Upper lobe of left lung (tissue), 6 donors: ENCODE data around the gene NT5C2. TPM values are rescaled to one million over a fixed set of nuclear protein-coding genes. Genes with fewer than 3 reads are reported as not detected.
"Not testable (repeated sequence)": the region's sequence is repeated elsewhere in the genome, so short reads cannot be mapped to it uniquely, and the experiment has no call there.

Experiments used
- ATAC-seq, 2 donors: fragments of 200-7000 bp; cut with Tn5 transposase; one replicate each; pipeline ENCODE4 v1.9.1; 2022; ENCODE audit warnings: mild to moderate bottlenecking in 2 of 2, moderate library complexity in 2 of 2; ENCODE audit not compliant: low FRiP score in 2 of 2
- DNase-seq, 2 donors: peaks; one replicate each; pipeline ENCODE4 v3.0.0-alpha.2; 2019 to 2020
- H3K27ac ChIP-seq, 4 donors: fragments of 200-600 bp; sonication (generic); one replicate each; pipeline ENCODE4 v1.5.1; 2016 to 2019
- H3K27me3 ChIP-seq, 4 donors: fragments of 200-600 bp; sonication (generic); one replicate each; pipeline ENCODE4 v1.5.1; 2017 to 2019
- H3K36me3 ChIP-seq, 4 donors: fragments of 200-600 bp; sonication (generic); one replicate each; pipeline ENCODE4 v1.5.1; 2016 to 2019
- H3K4me1 ChIP-seq, 4 donors: fragments of 200-600 bp; sonication (generic); one replicate each; pipeline ENCODE4 v1.5.1; 2018 to 2019
- H3K4me3 ChIP-seq, 4 donors: fragments of 200-600 bp; sonication (generic); one replicate each; pipeline ENCODE4 v1.5.1; 2017 to 2019; ENCODE audit warnings: mild to moderate bottlenecking in 2 of 4, moderate library complexity in 1 of 4
- H3K9me3 ChIP-seq, 4 donors: fragments of 200-600 bp; sonication (generic); one replicate each; pipeline ENCODE4 v1.5.1; 2018 to 2019
- CTCF ChIP-seq, 6 experiments: fragments of 450-650 bp in 4 of 6; fragments of 200-600 bp in 2 of 6; sonication (generic) in 2 of 6; IDR thresholded peaks; one replicate each; pipeline ENCODE4 v1.5.1; 2016 to 2019; ENCODE audit warnings: antibody characterized with exemption in 6 of 6
- EP300 ChIP-seq, 4 donors: sonication (generic); formaldehyde crosslinking; IDR thresholded peaks; one replicate each; pipeline ENCODE4 v1.5.1; 2017; ENCODE audit warnings: antibody characterized with exemption in 4 of 4, control low read depth in 2 of 4
- POLR2A ChIP-seq, 4 donors: fragments of 450-650 bp; IDR thresholded peaks; one replicate each; pipeline ENCODE4 v1.5.1; 2016 to 2017; ENCODE audit warnings: antibody characterized with exemption in 4 of 4, mild to moderate bottlenecking in 2 of 4
- POLR2AphosphoS5 ChIP-seq, 2 donors: sonication (generic); formaldehyde crosslinking; IDR thresholded peaks; one replicate each; pipeline ENCODE4 v1.5.1; 2017; ENCODE audit warnings: antibody characterized with exemption in 2 of 2
- WGBS, 2 donors: methylation state at CpG; one replicate each; pipeline ENCODE4 v1.1.5; 2017 to 2018; 5-methylcytosine and 5-hydroxymethylcytosine counted together
- total RNA-seq, 6 donors: library from RNA; depleted of rRNA in 4 of 6; stranded (reverse); fragments of >200 nt in 4 of 6; gene quantifications; one replicate each; pipeline versions ENCODE4 v1.1.0 to v1.2.1, GENCODE V29; 2016 to 2021
- donor health status: DM: no; HTN: no; CAD: no; lungs with moderate emphysema.
- donor health status: DM: no; HTN: yes; CAD: no; lungs with severe emphysema.

Gene NT5C2
- total RNA-seq, 6 donors from 2014 or later = 47.4 to 122 (median 85.1) TPM

DNA sequence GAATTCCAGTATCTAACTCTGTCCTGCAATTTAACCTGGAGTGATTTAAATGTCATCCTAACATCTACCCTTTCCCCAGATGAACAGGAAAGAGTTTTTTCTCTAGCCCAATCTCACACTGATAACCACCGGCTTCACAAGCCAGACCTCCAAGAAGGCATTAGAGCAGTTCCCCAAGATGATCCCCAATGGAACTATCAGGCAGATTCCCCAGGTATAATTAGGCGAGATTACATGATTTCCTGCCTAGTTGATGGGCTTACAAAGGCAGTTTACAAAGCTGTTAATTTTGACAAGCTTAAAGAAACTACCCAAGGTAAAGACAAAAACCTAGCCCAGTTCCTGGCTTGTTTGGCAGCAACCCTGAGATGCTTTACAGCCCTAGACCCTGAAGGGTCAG, 14.1 kb upstream of the NT5C2 start:
- TF ChIP-seq CTCF (IDR thresholded peaks at IDR 0.05) (no peak), POLR2AphosphoS5 (IDR thresholded peaks at IDR 0.05) (no peak), POLR2A (IDR thresholded peaks at IDR 0.05) (no peak), EP300 (IDR thresholded peaks at IDR 0.05) (no peak)
- ATAC-seq = no peak

GRCh38 chr10:103206715-103207114, 13.6 kb upstream of the NT5C2 start:
- ATAC-seq, H3K4me3 ChIP-seq, DNase-seq, H3K4me1 ChIP-seq, H3K27me3 ChIP-seq, H3K36me3 ChIP-seq: not testable (repeated sequence)
- Histone ChIP-seq H3K27ac (peak overlapping the region in 1 of 4 donors; percentile 15), H3K9me3 (peaks cover 0 to 14% (median 5%) of the 10 kb centered on the region in 4 donors)
- 74 to 76% methylated on average over 3 of the region's 3 CpGs for WGBS, 2 donors

More for the DNA sequence above, 14.1 kb upstream of the NT5C2 start:
- Histone ChIP-seq H3K4me3 (no peak overlapping the region), H3K4me1 (peaks cover 0 to 4% (median 0%) of the 10 kb centered on the region in 4 donors), H3K27me3 (no peaks in the 10 kb centered on the region), H3K36me3 (no peaks in the 10 kb centered on the region), H3K27ac (peak overlapping the region in 1 of 4 donors; percentile 15), H3K9me3 (peaks cover 0 to 14% (median 5%) of the 10 kb centered on the region in 4 donors)
- no peak for DNase-seq
- 73 to 77% methylated on average over 2 of the region's 2 CpGs for WGBS, 2 donors

GRCh38 chr10:103205401-103205800, 12.3 kb upstream of the NT5C2 start:
- H3K9me3 ChIP-seq, H3K36me3 ChIP-seq, DNase-seq, ATAC-seq, H3K27me3 ChIP-seq, H3K4me3 ChIP-seq, H3K27ac ChIP-seq, H3K4me1 ChIP-seq: not testable (repeated sequence)
- WGBS, 2 donors = 82% methylated on average over 4 of the region's 4 CpGs

DNA sequence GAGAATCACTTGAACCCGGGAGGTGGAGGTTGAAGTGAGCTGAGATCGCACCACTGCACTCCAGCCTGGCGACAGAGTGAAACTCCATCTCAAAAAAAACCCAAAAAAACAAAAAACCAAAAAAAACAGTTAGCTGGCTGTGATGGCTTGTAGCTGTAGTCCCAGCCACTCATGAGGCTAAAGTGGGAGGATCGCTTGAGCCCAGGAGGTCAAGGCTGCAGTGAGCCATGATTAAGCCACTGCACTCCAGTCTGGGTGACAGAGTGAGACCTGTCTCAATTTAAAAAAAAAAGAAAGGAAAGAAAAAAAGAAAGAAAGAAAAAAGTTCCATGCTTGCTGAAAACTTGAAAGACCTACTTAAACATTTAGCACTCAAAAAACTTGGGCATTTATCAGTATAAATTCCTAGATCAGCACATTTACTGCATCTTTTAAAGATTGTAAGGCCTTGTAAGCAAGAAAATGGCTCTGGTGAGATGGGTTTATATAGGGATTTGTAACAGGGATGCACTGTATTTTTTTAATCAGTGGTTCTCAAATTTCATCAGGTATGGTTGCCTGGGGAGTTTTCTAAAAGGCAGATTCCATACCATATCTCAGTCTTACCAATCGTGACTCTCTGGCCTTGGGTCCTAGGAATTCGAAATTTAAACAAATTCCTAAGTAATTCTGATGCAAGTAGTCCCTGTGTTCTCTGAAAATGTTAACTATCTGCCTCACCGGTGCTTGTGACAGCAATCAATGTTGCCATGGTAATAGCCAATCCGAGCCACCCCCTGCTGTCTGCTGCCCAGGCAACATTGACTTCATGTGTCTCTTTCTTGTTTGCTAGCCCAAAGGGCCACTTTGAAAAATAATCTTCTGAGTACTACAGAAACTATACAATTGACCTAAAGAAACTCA, 11.5 kb upstream of the NT5C2 start:
- Histone ChIP-seq H3K9me3 (no peaks in the 10 kb centered on the region), H3K4me3 (no peak overlapping the region), H3K27ac (no peak overlapping the region), H3K27me3 (no peaks in the 10 kb centered on the region), H3K36me3 (no peaks in the 10 kb centered on the region), H3K4me1 (peaks cover 0 to 4% (median 0%) of the 10 kb centered on the region in 4 donors)
- no peak for ATAC-seq
- no peak for TF ChIP-seq CTCF (IDR thresholded peaks at IDR 0.05)
- WGBS, 2 donors = 72 to 75% methylated on average over 8 of the region's 8 CpGs
- DNase-seq = no peak

GRCh38 chr10:103203466-103203865, 10.4 kb upstream of the NT5C2 start:
- no peak overlapping the region for H3K4me3 ChIP-seq
- peaks cover 0 to 4% (median 2%) of the 10 kb centered on the region in 4 donors for H3K4me1 ChIP-seq
- TF ChIP-seq POLR2AphosphoS5 (IDR thresholded peaks at IDR 0.05) (no peak), POLR2A (IDR thresholded peaks at IDR 0.05) (no peak), CTCF (IDR thresholded peaks at IDR 0.05) (no peak), EP300 (IDR thresholded peaks at IDR 0.05) (no peak)
- no peaks in the 10 kb centered on the region for H3K27me3 ChIP-seq
- no peaks in the 10 kb centered on the region for H3K36me3 ChIP-seq
- 97% methylated on average over 3 of the region's 3 CpGs for WGBS, 2 donors
- ATAC-seq (no peak), DNase-seq (no peak)
- H3K27ac ChIP-seq = no peak overlapping the region
- H3K9me3 ChIP-seq = no peaks in the 10 kb centered on the region

DNA sequence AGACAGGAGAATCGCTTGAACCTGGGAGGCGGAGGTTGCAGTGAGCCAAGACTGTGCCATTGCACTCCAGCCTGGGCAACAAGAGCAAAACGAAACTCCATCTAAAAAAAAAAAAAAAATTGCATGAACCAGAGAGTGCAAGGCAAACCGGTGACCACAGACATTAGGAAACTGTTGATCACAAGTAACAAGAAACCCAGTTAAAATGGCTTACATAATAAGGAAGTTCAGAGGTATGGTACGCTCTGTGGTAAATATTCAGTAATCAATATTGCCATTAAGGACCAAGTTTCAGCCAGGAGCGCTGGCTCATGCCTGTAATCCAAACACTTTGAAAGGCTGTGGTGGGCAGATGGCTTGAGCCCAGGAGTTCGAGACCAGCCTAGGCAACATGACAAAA, 9.2 kb upstream of the NT5C2 start:
- no peak for DNase-seq
- Histone ChIP-seq H3K4me3 (no peak overlapping the region), H3K36me3 (no peaks in the 10 kb centered on the region), H3K27ac (peak overlapping the region in 2 of 4 donors; percentile 48 to 76), H3K27me3 (no peaks in the 10 kb centered on the region), H3K9me3 (no peaks in the 10 kb centered on the region), H3K4me1 (peaks cover 3 to 11% (median 4%) of the 10 kb centered on the region in 4 donors)
- no peak for TF ChIP-seq EP300 (IDR thresholded peaks at IDR 0.05)
- TF ChIP-seq POLR2AphosphoS5 (IDR thresholded peaks at IDR 0.05) = peak in 1 of 2 donors; percentile 10
- ATAC-seq = peak in 1 of 2 donors; percentile 54
- 63 to 80% methylated on average over 7 of the region's 7 CpGs for WGBS, 2 donors
